Hypothalamus (tissue), 51 donors: ENCODE results near the gene ATXN7L1.
A peak's percentile ranks its signal among the peaks of the same experiment; 100 is the strongest.

Experiments used
- DNase-seq, 51 donors: peaks; one replicate each; lab custom pipeline; 2025; lab: John Stamatoyannopoulos, UW

ATXN7L1 gene, protein sequence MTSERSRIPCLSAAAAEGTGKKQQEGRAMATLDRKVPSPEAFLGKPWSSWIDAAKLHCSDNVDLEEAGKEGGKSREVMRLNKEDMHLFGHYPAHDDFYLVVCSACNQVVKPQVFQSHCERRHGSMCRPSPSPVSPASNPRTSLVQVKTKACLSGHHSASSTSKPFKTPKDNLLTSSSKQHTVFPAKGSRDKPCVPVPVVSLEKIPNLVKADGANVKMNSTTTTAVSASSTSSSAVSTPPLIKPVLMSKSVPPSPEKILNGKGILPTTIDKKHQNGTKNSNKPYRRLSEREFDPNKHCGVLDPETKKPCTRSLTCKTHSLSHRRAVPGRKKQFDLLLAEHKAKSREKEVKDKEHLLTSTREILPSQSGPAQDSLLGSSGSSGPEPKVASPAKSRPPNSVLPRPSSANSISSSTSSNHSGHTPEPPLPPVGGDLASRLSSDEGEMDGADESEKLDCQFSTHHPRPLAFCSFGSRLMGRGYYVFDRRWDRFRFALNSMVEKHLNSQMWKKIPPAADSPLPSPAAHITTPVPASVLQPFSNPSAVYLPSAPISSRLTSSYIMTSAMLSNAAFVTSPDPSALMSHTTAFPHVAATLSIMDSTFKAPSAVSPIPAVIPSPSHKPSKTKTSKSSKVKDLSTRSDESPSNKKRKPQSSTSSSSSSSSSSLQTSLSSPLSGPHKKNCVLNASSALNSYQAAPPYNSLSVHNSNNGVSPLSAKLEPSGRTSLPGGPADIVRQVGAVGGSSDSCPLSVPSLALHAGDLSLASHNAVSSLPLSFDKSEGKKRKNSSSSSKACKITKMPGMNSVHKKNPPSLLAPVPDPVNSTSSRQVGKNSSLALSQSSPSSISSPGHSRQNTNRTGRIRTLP

DNA sequence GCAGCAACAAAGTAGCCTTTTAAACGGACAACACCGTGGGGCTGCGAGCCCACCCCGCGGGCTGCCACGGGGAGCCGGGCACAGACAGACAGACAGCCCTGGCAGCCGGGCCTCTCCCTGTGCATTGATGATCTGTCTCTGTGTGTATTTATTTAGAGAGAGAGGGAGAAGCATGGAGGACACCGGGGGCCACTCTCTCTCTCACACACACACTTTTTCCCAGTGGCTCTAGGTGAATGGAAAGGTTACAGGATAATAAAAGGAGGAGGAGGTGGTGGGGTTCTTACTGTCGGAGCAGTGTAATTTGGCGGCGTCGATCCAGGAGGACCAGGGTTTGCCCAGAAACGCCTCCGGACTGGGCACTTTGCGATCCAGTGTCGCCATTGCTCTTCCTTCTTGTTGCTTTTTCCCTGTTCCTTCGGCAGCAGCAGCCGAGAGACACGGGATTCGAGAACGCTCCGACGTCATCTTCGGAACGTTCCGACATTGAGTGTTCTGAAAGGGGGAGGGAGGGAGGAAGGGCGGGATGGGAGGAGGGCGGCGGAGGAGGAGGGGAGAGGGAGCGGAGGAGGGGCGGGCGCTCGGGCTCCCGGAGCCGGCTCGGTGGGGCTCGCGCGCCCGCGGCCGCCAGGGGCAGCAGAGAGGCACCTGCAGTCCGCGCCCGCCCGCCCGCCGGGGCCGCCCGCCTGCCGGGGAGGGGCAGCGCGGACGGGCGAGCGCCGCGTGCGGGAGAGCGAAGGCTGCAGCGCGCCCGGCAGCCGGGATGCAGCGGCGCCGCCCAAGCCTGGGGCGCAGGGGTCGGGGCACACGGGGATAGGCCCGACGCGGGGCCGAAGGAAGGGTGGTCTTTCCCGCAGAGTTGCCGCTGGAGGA lies at the start of gene ATXN7L1:
ATXN7L1 (minus strand) TSS at position 509 of the 873 bp plus-strand sequence; CDS start at position 468, 41 bp downstream.
- DNase-seq = peak; percentile 40 to 96 (median 88)

DNA sequence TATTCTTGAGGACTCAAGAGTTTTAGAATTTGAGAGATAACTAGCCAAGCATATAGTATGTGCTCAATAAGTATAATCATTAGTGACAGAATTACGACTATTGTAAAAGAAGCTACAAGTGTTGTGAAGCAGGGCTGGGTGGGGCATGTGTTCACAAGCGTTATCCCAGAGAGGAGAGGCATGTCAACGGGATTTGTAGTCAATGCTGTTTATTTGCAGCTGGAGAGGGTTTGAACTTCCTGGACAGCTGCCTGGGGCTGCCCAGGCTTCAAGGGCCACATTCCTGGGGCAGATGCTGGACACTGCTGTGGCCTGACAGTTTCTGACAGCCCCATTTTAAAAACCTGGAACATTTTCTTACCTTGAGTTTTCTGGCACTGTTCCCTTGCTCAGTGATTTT lies 49.7 kb upstream of the ATXN7L1 start:
- DNase-seq = no peak

DNA sequence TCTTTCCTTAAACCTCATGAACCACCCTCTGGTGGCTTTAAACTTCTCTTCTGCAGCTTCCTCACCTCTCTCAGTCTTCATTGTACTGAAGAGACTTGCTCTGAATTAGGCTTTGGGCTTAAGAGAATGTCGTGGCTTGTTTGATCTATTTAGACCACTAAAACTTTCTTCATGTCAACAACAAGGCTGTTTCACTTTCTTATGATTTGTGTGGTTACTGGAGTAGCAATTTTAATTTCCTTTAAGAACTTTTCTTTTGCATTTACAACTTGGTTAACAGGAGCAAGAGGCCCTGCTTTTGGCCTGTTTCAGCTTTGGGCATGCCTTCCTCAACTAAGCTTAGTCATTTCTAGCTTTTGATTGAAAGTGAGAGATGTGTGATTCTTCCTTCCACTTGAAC lies 48.5 kb upstream of the ATXN7L1 start:
- no peak for DNase-seq

DNA sequence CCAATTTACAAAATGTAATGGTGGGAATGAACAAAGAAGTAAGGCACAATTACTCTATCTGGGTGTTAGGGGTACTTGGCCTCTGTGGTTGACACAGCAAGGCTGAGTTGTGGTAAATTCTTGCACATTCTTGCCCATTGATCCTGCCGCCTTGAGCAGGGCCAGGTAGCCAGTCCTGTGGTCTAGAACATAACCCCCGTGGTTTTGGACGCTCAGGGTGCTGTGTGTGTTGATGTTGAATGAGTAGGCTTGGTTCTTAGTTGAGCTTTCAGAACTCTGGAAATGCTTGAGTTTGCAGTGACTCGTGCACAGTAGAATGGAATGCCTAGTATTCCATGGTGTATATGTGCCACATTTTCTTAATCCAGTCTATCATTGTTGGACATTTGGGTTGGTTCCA lies 44.4 kb upstream of the ATXN7L1 start:
- DNase-seq = no peak

DNA sequence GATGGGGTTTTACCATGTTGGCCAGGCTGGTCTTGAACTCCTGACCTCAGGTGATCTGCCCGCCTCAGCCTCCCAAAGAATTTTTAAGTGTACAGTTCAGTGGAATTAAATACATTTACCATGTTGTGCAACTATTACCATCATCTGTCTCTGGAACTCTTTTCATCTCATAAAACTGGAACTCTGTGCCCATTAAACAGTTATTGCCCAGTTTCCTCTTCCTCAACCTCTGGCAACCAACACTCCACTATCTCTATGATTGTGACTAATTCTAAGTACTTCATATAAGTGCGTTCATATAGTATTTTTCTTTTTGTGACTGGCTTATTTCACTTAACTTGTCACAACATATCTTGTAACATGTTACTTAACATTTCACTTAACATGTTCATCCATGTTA lies 41.3 kb upstream of the ATXN7L1 start:
- DNase-seq = no peak

DNA sequence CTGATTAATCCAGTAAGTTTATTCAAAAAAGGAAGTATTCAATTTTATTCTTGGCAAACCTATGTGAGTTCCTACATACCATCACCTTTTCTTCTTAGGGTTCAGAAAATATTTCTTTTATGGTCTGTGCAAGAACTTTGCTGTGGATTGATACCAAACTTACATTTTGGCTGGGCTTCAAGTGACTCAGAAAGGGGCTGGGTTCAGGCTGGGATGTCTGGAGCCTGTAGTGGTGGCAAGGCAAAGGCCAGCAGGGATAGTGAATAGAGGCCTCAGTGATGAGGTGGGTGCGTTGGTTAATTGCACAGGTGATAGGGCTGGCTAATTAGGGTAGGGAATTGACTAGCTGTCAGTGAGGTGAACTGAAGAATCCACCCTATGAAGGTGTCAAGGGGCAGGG lies 40.2 kb upstream of the ATXN7L1 start:
- no peak for DNase-seq

DNA sequence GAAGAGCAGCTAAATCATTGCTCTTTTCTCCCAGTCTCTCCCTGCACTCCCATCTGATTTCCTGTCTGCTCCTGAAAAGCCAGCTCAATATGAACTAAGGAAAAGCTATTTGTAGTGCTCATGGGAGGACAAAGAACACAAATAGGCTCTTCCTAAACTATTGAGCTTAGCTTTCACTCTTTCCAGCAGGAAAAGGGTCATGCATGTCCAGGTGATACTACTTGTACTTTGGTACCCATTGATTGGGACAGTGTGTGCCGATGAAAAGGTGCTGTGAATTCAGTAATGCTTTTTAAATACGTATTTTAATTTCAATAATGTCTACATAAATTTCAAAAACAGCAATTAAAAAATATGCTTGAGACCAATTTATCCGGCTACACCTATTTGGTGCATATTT lies 37.5 kb upstream of the ATXN7L1 start:
- DNase-seq = no peak

DNA sequence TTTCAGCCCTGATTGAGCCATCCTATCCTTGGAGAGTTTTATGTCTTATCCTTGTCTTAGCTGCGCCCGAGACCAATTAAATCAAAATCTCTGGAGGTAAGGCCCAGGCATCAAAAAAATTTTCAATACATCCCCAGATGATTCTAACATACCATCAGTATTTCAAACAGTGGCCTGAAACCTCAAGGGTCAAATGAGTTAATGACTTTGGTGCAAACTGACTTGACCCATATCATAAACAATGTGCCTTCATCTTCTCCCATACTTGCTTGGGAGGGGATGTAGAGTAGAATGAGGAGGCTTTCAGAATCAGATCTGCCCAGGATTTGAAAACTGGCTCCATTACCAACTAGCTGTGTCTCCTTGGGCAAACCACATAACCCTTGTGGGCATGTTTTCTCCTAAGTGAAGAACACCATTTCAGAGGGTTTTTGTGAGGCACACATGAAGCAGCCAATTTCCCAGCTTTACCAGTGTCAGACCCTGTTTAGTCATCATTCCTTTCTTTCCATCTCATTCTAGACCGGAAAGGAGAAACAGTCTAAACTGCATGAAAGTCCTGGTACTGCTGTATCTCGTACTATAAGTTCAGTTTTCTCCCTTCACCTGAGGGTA lies 35.7 kb upstream of the ATXN7L1 start:
- DNase-seq = no peak

DNA sequence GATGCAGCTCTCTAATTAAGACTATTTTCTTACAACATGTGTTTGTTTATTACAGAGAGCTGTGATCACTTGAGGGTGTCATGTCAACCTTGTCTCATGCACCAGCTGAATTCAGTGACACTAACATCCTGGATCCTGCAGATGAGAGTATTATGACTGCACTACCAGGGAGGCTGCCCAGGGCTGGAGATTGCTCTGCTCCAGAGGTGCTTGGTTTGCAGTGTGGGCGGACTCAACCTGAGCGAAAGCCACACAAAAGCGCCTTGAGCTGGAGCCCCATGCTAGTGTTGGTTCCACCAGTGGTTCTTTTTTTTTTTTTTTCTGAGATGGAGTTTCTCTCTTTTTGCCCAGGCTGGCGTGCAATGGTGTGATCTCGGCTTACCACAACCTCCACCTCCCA lies 33.8 kb upstream of the ATXN7L1 start:
- DNase-seq = no peak

DNA sequence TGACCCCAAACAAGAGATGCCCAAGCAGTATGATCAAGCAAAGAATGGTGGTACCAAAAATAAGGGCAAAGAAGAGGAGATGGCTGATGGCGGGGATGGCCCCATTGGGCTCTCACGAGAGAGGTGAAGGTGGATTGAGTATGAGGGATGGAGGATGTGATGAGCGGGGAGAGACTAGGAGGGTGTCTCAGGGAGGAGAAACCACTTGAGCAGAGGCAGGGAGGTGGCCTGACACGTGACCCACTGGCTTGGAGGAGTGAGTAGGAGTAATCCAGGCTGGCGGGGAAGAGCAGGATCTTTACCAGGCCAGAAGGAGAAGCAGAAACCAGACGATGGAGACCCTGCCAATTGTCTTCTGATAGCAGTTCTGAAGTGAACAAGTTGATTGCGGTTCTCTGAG lies 33.3 kb upstream of the ATXN7L1 start:
- no peak for DNase-seq

DNA sequence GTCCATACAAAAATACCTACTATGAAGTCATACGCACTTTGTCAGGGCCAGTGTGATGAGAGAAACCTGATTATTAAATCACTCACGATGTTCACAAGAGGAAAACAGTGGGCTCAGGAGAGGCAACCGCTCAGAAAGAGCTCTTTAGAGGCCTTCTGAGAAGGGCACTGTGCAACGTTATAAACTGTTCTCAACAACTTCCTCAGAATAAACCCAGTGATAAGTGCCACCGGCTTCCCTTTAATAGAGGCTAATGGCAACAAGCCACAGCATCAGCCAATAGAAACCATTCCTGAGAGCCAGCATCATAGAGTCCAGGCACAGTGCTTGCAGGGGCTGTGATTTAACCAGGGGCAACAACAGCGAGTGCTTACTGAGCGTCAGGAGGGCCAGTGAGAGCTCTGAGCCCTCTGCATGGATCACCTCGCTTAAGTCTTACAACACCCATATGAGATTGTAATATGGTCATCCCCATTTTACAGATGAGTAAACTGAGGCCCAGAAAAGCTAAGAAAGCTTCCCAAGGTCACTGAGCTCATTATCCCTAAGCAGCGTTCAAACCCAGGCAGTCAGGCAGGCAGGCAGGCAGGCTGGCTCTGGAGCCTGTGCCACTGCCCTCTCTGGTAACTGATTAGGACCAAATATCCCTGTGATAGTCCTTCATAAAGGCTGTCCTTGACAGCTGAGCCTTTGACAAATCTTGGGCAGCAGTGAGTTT lies 30.9 kb upstream of the ATXN7L1 start:
- peak in 2 of 51 donors; percentile 7 to 8 for DNase-seq

DNA sequence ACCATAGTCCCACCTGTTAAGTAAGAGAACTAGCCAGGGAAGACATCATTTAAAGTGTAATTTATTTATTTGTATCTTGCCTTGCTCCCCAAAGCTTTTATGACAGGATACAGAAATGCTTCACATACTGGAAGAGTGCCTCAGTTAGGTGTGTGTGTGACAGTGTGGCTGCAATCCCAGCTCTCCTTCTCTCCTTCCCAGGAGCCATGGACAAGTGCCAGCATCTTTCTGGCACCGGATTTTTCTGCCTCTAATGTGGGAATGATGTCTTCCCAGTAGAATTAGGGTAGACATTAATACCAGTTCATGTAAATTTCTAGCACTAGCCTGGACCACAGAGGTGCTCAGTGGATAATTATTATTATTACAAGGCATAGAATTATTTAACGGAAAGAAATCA lies 30.3 kb upstream of the ATXN7L1 start:
- peak in 13 of 51 donors; percentile 1 to 35 (median 7) for DNase-seq

DNA sequence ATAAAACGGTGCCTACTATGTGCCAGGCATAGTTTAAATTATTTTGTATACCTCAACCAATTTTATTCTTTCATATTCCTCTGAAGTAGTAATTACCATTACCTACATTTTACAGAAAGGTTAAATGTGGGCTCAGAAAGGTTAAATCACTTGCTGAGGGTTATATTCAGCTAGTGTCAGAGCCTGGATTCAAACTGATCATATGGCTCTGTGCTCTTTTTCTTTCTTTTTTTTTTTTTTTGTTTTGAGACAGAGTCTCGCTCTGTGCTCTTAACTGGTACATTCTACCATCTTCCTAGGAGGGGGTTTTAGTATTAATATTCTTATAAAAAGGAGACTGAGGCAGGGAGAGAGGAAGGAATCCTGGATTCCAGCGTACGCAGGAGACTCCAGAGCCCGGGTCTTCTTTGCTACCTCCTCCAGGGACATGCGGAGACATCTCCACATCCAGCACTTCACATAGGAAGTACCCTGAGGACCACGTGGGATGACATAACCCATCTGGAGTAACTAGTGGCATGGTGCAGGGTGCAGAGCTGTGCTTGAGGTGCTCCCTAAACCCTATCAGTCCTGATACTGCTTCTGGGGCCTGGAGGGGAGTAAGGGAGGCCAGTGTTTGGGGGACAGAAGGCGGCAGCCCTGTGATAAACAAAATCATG lies 29.6 kb upstream of the ATXN7L1 start:
- no peak for DNase-seq

DNA sequence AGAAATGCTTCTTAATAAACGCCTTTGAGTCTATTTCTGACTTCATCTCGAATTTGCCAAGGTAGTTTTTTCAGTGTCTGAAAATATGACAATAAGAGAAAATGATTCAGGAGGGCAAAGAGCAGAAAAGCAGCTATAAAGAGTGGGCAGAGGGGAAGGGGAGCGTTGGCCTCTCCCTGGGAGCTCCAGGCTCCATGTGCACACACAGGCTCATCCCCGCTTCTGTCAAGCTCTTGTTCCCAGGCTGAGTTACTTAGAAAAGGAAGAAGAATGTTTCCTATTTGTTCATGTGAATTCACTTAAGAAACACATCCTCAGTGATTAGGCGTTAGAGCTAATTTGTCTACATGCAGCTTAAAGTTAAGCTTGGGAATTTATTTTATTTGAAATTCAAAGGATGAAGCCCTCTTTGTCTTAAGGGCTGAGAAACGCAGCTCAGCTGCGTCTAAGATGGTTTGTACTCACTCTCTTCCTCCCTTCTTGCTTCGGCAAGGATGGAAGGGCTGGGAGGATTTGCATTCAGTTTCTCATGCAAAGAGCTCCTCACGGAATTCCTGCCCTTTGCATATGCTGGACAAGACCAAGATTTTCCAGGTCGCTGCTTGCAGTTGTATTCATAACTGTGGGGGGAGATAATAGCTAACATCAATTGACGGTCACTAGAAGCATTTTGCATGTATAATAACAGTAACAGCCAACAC lies 29.0 kb upstream of the ATXN7L1 start:
- DNase-seq = no peak

DNA sequence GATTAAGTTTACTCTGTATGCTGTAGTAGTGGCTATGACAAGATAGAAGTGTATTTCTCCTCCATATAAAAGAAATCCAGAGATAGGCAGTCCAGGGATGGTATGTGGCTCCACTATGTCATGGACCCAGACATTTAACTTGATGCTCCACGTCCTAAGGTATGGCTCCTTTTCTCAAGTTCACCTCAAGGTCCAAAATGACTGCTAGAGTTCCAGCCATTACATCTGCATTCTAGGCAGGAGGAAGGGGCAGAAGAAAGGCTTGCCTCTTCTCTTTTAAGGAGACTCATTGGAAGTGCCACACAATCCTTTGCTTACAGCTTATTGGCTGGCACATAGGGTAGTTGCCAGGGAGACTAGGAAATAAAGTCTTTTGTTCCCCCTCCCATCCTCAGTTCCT lies 27.7 kb upstream of the ATXN7L1 start:
- DNase-seq = no peak

DNA sequence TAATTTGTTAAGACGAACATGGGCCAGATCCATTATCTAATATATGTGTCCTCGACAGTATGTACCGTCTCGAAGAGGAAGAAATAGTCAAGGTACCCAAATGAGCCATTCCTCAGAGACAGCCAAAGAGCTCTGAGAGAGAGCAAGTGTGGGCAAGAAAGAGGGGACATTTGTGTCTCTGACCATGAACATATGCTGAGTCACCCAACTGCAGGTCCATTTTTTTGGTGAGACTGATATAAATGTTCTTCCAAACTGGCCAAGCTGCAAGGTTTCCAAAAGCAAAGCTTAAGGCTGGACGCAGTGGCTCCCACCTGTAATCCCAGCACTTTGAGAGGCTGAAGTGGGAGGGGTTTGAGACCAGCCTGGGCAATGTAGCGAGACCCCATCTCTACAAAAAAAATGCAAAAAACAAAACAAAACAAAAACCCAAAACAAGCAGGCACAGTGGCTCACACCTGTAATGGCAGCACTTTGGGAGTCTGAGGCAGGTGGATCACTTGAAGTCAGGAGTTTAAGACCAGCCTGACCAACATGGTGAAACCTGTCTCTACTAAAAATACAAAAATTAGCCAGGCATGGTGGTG lies 26.0 kb upstream of the ATXN7L1 start:
- no peak for DNase-seq

DNA sequence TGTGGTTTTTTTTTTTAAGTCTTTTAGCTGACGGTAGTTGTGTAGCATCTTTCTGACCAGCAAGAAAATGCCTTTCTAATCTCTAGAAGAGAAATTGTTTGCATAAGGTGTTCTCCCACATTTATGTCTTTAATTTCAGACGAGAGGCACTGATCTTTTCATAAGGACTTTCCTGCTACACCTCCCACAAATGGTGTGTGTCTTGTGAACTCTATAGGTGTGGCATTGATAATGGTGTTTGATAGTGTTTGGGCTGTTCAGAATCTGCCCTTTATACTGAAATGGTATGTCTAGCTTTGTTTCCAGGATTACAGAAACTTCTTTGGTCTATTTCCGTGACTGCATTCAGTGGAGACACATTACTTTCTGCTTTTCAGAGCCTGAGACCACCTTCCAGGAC lies 21.6 kb upstream of the ATXN7L1 start:
- no peak for DNase-seq

DNA sequence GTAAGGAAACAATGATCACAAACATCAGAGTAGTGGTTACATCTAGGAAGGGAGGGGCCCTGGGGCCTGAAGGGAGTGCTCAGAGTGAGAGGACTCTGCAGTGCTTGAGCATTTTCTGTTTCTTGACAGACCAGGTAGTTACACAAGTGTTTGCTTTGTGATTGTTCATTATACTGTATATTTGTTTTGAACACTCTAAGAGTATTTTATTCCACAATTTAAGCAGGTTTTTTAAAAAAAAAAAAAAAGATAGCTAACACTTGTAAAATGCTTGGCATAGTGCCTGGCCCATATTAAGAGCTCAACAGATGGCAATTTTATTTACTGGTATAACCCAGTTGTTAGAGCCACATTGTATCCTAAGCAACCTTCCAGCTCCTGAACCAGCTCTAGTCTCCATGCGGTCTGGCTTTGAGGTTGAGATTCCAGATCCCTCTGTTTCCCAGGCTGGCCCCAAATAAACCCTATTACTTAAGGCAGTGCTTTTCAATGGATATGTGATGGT lies 20.1 kb upstream of the ATXN7L1 start:
- no peak for DNase-seq
